Epithelial cell of esophagus (primary cell): Measurements from ENCODE around the gene NCOA1.

ENCODE experiments used
- DNase-seq: peaks from one replicate; pipeline ENCODE4 v3.0.0; 2010; ENCODE audit warnings: low read depth
- H3K4me3 ChIP-seq: 2 replicates; pipeline ENCODE4 v1.5.1; 2011; ENCODE audit warnings: mild to moderate bottlenecking, low read length, control low read depth
- CTCF ChIP-seq: IDR thresholded peaks from 2 replicates; pipeline ENCODE4 v1.5.1; 2011; ENCODE audit warnings: low read depth, mild to moderate bottlenecking, low read length, control low read depth, inconsistent platforms; ENCODE audit not compliant: insufficient read depth; ENCODE audit errors: missing control alignments

The NCOA1 gene

GRCh38 chr2:24762518-24762917 is 271.5 kb downstream of the NCOA1 start:
- no peak for DNase-seq
- no peak overlapping the region for H3K4me3 ChIP-seq
- no peak for TF ChIP-seq CTCF

- no peak for DNase-seq
- H3K4me3 ChIP-seq: no peak overlapping the region
- no peak for TF ChIP-seq CTCF
Measured at GRCh38 chr2:24763843-24764242, 272.8 kb downstream of the NCOA1 start.

- H3K4me3 ChIP-seq: no peak overlapping the region
- TF ChIP-seq CTCF: no peak
- DNase-seq: no peak
Measured at GRCh38 chr2:24766609-24767008, 275.6 kb downstream of the NCOA1 start.

GRCh38 chr2:24768013-24768412 is 277.0 kb downstream of the NCOA1 start:
- TF ChIP-seq CTCF: no peak
- H3K4me3 ChIP-seq: no peak overlapping the region
- DNase-seq: no peak

- no peak overlapping the region for H3K4me3 ChIP-seq
- no peak for DNase-seq
- no peak for TF ChIP-seq CTCF
Measured at GRCh38 chr2:24768601-24769000, 277.5 kb downstream of the NCOA1 start.

GRCh38 chr2:24771061-24771460 is 280.0 kb downstream of the NCOA1 start:
- H3K4me3 ChIP-seq: no peak overlapping the region
- TF ChIP-seq CTCF: no peak
- DNase-seq: no peak

- H3K4me3 ChIP-seq: no peak overlapping the region
- DNase-seq: no peak
- no peak for TF ChIP-seq CTCF
Measured at GRCh38 chr2:24771764-24772586, 280.9 kb downstream of the NCOA1 start.
